ENCODE data around the gene PPP6R1. TPM values are rescaled to one million over a fixed set of nuclear protein-coding genes. Genes with fewer than 3 reads are reported as not detected.

Gene PPP6R1
- total RNA-seq, 1 experiment from 2014 or later = 96.7 TPM

- TF ChIP-seq ELF1 (IDR thresholded peaks at IDR 0.05; ENCODE audit: borderline replicate concordance, low read depth) = no peak; the same call in 1 of the 2 replicates
- TF ChIP-seq ZNF274 (IDR thresholded peaks at IDR 0.05; ENCODE audit: low read depth, low read length) = no peak
- TF ChIP-seq CTCF (IDR thresholded peaks at IDR 0.05 in 2 of 3, conservative IDR thresholded peaks at IDR 0.05 in 1 of 3; ENCODE audit: borderline replicate concordance in 1 of 3, insufficient read depth in 1 of 3, low read depth in 2 of 3, low read length in 2 of 3) = no peak
Observed at GRCh38 chr19:55258828-55259539, at the start of gene PPP6R1 (continued).

GRCh38 chr19:55308281-55308680 is 49.5 kb upstream of the PPP6R1 start:
- no peak overlapping the region for H3K4me3 ChIP-seq (replicated peaks in 1 of 2; ENCODE audit: low read depth in 1 of 2, low read length in 2 of 2)
- H3K4me1 ChIP-seq (ENCODE audit: control insufficient read depth in 1 of 2, insufficient read depth in 2 of 2, low read length in 2 of 2) = no peaks in the 10 kb centered on the region
- no peaks in the 10 kb centered on the region for H3K9me3 ChIP-seq (ENCODE audit: control insufficient read depth in 1 of 2, insufficient read depth in 1 of 2, low read depth in 1 of 2, low read length in 2 of 2)
- ChIA-PET CTCF (no interaction called here), POLR2A (no interaction called here), RAD21 (ENCODE audit: low non-redundant PET in 1 of 2, low total read pairs in 2 of 2, uncharacterized antibody in 2 of 2, unreplicated experiment in 2 of 2) (interaction anchor here in 1 of 2 experiments (1.0 kb wide), 1 partner anchor 196 kb away, joined by 3 read pairs; no protein-coding TSS in a partner anchor)
- H4K20me1 ChIP-seq (ENCODE audit: insufficient read depth) = no peaks in the 10 kb centered on the region
- ATAC-seq (no peak), DNase-seq (ENCODE audit: low read depth, low spot score) (no peak)
- no TSS peak for BruUV-seq (replicated peaks)
- peaks cover 6 to 15% of the 10 kb centered on the region in 2 experiments; a peak in 3 of 4 replicates for H3K36me3 ChIP-seq (ENCODE audit: control insufficient read depth in 1 of 2, insufficient read depth in 2 of 2, low read length in 2 of 2)
- H3K79me2 ChIP-seq (ENCODE audit: insufficient read depth, low read length) = no peaks in the 10 kb centered on the region
- no peak overlapping the region for H3K27ac ChIP-seq (ENCODE audit: low read depth, low read length)
- no peak overlapping the region for H2AFZ ChIP-seq (ENCODE audit: low read depth, low read length, poor library complexity, severe bottlenecking)
- no peak overlapping the region for H3K4me2 ChIP-seq (ENCODE audit: low read length)
- no peaks in the 10 kb centered on the region for H3K27me3 ChIP-seq (ENCODE audit: insufficient read depth, low read length)
- H3K9me2 ChIP-seq (ENCODE audit: insufficient read depth) = no peaks in the 10 kb centered on the region
- no peak overlapping the region for H3K9ac ChIP-seq (ENCODE audit: low read length)
- intact Hi-C loops (cut with micrococcal nuclease) = no loop called here
- TF ChIP-seq EGR1 (IDR thresholded peaks at IDR 0.05; ENCODE audit: low read depth) = no peak
- no peak for TF ChIP-seq ELF1 (IDR thresholded peaks at IDR 0.05; ENCODE audit: borderline replicate concordance, low read depth)
- no peak for TF ChIP-seq YY1 (IDR thresholded peaks at IDR 0.05; ENCODE audit: extremely low read depth, insufficient replicate concordance, low read depth, low read length)
- TF ChIP-seq, protein P1, sequence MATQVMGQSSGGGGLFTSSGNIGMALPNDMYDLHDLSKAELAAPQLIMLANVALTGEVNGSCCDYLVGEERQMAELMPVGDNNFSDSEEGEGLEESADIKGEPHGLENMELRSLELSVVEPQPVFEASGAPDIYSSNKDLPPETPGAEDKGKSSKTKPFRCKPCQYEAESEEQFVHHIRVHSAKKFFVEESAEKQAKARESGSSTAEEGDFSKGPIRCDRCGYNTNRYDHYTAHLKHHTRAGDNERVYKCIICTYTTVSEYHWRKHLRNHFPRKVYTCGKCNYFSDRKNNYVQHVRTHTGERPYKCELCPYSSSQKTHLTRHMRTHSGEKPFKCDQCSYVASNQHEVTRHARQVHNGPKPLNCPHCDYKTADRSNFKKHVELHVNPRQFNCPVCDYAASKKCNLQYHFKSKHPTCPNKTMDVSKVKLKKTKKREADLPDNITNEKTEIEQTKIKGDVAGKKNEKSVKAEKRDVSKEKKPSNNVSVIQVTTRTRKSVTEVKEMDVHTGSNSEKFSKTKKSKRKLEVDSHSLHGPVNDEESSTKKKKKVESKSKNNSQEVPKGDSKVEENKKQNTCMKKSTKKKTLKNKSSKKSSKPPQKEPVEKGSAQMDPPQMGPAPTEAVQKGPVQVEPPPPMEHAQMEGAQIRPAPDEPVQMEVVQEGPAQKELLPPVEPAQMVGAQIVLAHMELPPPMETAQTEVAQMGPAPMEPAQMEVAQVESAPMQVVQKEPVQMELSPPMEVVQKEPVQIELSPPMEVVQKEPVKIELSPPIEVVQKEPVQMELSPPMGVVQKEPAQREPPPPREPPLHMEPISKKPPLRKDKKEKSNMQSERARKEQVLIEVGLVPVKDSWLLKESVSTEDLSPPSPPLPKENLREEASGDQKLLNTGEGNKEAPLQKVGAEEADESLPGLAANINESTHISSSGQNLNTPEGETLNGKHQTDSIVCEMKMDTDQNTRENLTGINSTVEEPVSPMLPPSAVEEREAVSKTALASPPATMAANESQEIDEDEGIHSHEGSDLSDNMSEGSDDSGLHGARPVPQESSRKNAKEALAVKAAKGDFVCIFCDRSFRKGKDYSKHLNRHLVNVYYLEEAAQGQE (IDR thresholded peaks at IDR 0.05; ENCODE audit: low read depth) = no peak
- no peak for TF ChIP-seq ZFX (IDR thresholded peaks at IDR 0.05)
- no peak for TF ChIP-seq EZH2 (IDR thresholded peaks at IDR 0.05)
- TF ChIP-seq CTCF (IDR thresholded peaks at IDR 0.05 in 2 of 3, conservative IDR thresholded peaks at IDR 0.05 in 1 of 3; ENCODE audit: borderline replicate concordance in 1 of 3, insufficient read depth in 1 of 3, low read depth in 2 of 3, low read length in 2 of 3) = no peak
- TF ChIP-seq, protein P2, sequence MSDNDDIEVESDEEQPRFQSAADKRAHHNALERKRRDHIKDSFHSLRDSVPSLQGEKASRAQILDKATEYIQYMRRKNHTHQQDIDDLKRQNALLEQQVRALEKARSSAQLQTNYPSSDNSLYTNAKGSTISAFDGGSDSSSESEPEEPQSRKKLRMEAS (IDR thresholded peaks at IDR 0.05) = no peak
- TF ChIP-seq CEBPB (IDR thresholded peaks at IDR 0.05; ENCODE audit: low read depth) = no peak
- TF ChIP-seq POLR2A (IDR thresholded peaks at IDR 0.05; ENCODE audit: borderline replicate concordance, extremely low read depth, insufficient read depth, insufficient read length) = no peak
- TF ChIP-seq ZBTB33 (IDR thresholded peaks at IDR 0.05; ENCODE audit: extremely low read depth, insufficient replicate concordance, low read length) = no peak
